Left renal pelvis (tissue), 4 donors: ENCODE results near the gene ANKRD13D. TPM values are rescaled to one million over a fixed set of nuclear protein-coding genes. Genes with fewer than 3 reads are reported as not detected.
"Not testable (repeated sequence)": the region's sequence is repeated elsewhere in the genome, so short reads cannot be mapped to it uniquely, and the experiment has no call there.

Experiments used
- DNase-seq, 4 donors: peaks; one replicate each; pipeline ENCODE4 v3.0.0-alpha.2; 2013; ENCODE audit warnings: low read depth in 4 of 4, low spot score in 3 of 4
- polyA plus RNA-seq, 4 donors: library from polyadenylated mRNA; unstranded; fragments of 120-200 nt; gene quantifications; one replicate each; pipeline ENCODE4 v1.2.1, GENCODE V29; 2013; ENCODE audit not compliant: insufficient read length in 4 of 4

Gene ANKRD13D
- 10 to 100 TPM; 20.2 to 60.0 (median 30.1) TPM for polyA plus RNA-seq

- DNase-seq: no peak
Observed at GRCh38 chr11:67289226-67289650, at the start of gene ANKRD13D. Gene ANKRD13D (plus strand): TSS chr11:67289303. CDS start chr11:67289461, 158 bp downstream.

DNA sequence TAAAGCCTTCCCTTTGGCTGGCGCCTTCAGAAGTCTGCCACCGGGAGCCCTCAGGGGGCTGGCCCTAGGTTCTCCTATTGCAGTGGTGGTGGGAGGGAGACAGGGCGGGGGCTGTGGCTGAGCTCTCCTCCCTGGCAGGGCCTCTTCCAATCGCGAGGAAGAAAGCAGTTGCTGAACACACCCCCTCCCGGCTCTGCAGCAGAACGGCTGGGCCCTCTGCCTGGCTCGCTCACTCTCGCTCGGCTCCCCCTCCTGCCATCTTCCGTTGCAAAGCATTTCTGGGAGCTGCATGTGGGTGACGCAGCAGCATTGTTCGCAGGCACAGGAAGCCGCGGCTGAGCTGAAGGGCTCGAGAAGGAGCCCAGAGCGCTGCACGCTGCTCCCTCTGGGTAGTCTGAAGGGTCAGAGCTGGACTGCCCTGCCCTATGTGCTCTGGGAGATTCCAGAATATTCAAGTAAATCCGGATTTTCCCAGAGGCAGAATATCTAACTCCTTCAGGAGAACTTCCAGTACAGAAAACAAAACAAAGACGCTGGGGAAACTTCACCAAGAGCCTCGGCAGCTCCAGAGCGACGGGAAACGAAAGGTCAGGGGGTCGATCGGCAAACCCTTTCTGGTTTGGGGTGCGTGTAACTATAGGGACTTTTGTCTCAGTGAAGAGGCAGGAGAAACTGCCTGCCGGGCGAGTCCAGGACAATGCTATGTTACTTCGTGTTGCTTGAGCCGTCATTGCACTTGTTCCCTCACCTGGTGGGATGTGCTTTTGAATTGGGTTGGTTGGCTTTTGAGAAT is 49.1 kb upstream of the ANKRD13D start:
- peak; percentile 91 to 95 (median 94) for DNase-seq

- DNase-seq: peak in 2 of 4 donors; percentile 35 to 44
Observed at GRCh38 chr11:67240576-67241389, 48.3 kb upstream of the ANKRD13D start.

- DNase-seq: no peak
Observed at GRCh38 chr11:67242548-67242947, 46.6 kb upstream of the ANKRD13D start.

GRCh38 chr11:67243051-67243450 is 46.1 kb upstream of the ANKRD13D start:
- DNase-seq: no peak

DNA sequence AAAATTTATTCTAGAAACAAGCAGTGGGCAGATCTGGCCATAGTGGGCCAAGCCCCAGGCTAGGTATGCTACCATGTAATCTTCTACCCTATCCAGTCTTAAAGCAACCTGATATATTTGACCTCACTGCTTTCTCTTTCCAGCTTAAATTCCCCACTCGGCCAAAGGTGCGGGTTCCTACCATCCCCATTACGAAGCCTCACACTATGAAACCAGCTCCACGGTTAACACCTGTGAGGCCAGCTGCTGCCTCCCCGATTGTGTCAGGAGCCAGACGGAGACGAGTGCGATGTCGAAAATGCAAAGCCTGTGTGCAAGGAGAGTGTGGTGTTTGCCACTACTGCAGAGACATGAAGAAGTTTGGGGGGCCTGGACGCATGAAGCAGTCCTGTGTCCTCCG is 44.1 kb upstream of the ANKRD13D start:
- no peak for DNase-seq

- DNase-seq: no peak
Observed at GRCh38 chr11:67247946-67248550, 41.1 kb upstream of the ANKRD13D start.

DNA sequence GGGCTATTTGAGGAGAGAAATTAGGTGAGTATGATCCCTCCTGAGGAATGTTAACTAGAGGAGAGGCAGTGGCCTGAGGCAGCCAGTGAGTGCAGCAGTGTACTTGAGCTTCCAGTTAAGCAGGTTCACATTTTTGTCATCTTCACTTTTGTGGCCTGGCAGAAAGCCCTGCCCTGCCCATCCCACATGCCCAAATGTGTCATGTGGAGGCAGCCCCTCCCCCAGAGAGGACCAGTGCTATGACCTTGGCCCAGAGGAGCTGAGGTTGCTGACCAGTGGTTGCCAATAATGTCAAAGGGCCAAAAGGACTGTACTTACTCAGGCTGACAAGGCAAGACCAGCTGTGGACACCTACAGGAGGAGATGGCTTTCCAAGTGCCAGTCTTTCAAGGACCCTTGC is 40.5 kb upstream of the ANKRD13D start:
- DNase-seq: no peak

DNA sequence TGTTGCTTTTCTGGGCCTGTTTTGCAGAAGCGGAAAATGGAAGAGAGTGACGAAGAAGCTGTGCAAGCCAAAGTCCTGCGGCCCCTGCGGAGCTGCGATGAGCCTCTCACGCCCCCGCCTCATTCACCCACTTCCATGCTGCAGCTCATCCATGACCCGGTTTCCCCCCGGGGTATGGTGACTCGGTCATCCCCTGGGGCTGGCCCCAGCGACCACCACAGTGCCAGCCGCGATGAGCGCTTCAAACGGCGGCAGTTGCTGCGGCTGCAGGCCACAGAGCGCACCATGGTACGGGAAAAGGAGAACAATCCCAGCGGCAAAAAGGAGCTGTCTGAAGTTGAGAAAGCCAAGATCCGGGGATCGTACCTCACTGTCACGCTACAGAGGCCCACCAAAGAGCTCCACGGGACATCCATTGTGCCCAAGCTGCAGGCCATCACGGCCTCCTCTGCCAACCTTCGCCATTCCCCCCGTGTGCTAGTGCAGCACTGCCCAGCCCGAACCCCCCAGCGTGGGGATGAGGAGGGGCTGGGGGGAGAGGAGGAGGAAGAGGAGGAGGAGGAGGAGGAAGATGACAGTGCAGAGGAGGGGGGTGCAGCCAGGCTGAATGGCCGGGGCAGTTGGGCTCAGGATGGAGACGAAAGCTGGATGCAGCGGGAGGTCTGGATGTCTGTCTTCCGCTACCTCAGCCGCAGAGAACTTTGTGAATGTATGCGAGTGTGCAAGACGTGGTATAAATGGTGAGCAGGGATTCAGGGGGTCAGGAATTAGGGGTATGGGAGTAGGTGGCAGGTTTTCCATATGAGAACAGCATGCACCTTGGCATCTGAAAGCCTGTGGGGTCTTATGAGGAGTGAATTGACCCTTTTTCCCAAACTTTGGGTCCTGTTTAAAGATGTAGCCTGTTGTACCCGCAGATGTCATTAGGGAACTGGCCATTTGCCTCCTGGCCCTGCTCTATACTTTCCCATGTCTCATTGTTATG is 38.8 kb upstream of the ANKRD13D start:
- DNase-seq: no peak

DNA sequence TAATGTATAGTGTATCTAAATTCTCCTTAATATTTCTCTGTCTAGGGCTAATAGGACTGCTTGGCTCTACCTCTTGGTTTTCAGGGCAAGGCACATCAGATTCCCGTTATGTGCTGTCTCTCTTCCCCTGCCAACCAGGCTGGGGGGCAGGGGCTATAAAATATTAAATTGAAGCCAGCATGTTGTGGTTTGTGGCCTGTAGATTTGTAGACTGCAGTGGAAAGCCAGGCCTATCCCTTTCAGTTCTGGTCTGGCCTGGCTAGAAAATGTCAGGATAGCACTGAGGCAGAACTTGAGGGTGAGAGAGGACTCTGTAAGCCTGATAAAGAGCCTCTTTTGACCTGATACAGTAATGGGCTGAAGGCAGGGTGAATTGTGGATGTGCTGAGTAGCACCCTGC is 37.3 kb upstream of the ANKRD13D start:
- DNase-seq: no peak

DNA sequence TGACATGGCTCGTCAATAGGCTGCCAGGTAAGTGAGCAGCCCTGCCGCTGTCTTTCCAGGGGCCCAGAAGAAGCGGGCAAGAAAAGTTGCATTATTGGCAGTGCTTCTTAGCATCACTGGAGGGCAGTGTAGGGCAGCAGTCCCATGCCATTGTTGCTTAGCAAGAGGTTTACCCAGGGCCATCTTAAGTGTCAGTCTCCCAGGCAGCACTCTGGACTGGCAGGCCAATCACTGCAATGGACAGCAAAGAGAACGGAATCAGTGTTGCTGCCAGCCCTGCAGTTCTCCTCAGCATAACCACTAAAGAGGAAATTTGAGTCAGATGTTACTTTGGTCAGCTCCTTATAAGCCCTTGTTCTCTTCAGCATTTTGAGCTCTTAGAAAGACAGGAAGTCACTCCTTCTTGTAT is 36.3 kb upstream of the ANKRD13D start:
- no peak for DNase-seq

DNA sequence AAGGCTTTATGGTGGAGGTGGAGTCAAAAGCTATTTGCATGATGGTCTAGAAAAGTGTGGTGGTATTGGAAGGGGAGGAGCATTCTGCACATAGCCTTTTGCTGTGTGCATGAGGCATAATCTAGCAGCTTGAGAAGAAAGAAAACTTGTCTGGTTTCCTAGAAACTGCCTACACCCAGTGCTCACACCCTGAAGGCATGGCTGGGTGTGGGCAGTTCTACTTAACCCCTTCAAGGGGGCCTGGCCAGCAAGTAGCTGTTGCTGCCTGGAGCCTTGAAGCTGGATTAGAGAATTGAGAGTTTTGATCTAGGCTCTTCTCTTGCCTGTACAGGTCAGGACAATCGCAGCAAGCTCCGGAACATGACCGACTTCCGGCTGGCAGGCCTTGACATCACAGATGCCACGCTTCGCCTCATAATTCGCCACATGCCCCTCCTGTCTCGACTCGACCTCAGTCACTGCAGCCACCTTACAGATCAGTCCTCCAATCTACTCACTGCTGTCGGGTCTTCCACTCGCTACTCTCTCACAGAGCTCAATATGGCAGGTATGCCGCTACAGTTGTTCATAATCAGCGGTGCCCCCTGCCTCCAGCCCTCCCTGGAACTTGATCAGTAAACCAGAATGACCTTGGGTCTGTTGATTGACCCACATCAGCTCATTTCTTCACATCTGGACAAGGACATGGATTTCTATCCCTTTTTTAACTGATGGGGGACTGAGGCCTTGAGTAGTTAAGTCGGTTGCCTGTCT is 35.1 kb upstream of the ANKRD13D start:
- no peak for DNase-seq

DNA sequence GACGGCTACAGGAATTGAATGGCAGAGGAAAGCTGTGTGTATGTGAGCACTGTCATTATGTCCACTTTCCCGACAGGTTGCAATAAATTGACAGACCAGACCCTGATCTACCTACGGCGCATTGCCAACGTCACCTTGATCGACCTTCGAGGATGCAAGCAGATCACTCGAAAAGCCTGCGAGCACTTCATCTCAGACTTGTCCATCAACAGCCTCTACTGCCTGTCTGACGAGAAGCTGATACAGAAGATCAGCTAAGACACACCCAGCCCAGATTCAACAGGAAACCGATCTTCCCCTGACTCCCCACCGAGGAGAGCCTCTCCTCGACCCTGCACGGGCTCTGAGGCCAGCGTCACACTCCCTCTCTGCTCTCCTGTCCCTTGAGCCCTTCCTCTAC is 34.3 kb upstream of the ANKRD13D start:
- DNase-seq: no peak

DNA sequence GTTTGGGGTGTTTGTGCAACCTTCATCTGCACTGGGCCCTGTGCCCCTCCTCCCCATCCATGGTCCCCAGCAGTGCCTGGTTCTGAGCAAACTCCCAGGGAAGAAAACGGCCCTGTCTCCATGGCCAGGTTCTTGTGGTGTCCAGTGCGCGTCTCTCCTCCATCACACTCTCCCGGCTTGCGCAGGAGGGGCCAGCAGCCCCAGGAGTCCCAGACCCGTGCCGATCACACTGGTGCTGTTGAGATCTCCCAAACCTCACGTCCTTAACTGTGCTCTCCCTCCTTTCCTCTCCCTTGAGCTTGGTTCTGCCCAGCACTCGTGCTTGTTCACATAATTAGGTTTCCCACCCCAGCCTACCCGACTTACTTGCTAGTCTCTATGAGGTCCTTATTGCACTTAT is 33.8 kb upstream of the ANKRD13D start:
- DNase-seq: no peak

DNA sequence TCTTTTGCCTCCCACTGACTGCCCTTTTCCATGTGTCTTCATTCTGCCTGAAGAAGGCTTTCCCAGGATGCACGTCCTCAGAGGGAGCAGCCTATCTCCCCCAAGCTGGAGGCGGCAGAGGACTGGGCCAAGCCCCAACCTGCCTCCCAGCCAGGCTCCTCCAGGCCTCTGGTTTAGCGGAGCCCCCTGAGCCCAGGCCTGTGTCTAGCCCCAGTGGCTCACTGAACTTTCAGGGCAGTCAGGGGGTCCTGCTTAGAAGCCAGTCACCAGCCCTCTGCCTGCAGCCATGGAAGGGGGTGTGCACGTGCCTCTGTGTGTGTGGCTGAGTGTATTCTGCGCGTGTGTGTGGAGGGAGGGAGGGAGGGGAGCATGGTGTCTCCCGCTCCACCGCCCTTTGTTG is 33.2 kb upstream of the ANKRD13D start:
- DNase-seq: no peak

GRCh38 chr11:67256477-67257135 is 32.5 kb upstream of the ANKRD13D start:
- DNase-seq: no peak

DNA sequence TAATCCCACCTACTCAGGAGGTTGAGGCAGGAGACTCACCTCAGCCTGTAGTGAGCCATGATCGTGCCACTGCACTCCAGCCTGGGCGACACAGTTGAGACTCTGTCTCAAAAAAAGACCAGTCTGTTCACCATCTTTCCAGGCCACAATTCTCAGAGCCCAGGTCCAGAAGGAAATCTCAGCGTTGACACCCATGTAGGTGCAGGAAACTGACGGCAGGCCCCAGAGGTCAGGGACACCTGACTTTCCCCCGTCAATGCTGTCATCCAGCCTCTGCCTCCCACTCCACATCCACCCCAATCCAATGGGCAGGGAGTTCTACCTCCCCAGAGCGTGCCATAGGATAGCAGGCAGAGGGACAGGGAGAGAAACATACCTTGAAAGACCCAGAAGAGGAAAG is 28.7 kb upstream of the ANKRD13D start:
- no peak for DNase-seq

- DNase-seq: not testable (repeated sequence)
Observed at GRCh38 chr11:67260885-67261639, 28.0 kb upstream of the ANKRD13D start.
